ENCODE measurements around the gene CZIB. TPM values are rescaled to one million over a fixed set of nuclear protein-coding genes. Genes with fewer than 3 reads are reported as not detected.
A peak's percentile ranks its signal among the peaks of the same experiment; 100 is the strongest.

The CZIB gene
- total and polyA plus RNA-seq, 2 of the 8 experiments (the other 6 are each of a cell fraction or from before 2014, with no cell fraction given): 46.5 to 48.0 TPM

- TF ChIP-seq RAD21 (IDR thresholded peaks at IDR 0.05 in 1 of 2, conservative IDR thresholded peaks at IDR 0.05 in 1 of 2; ENCODE audit: low read depth in 2 of 2, low read length in 2 of 2) (peak; percentile 3 to 25; a peak in 1 of 4 replicates), SP1 (IDR thresholded peaks at IDR 0.05; ENCODE audit: low read depth, low read length) (no peak)
- H3K9ac ChIP-seq (replicated peaks in 1 of 4; ENCODE audit: extremely low read depth in 1 of 4, low read depth in 3 of 4, low read length in 3 of 4): no peak overlapping the region
- WGBS, 2 experiments (ENCODE audit: extremely low coverage in 1 of 2, insufficient coverage in 1 of 2, insufficient read length in 1 of 2, insufficient replicate concordance in 2 of 2, low coverage in 1 of 2, low lambda C conversion rate in 2 of 2, missing lambda C conversion rate in 1 of 2): 86% methylated on average over 10 of the region's 10 CpGs; no CpG with 5 or more reads in 1 of the 2 experiments
- no peak overlapping the region for H4K8ac ChIP-seq (ENCODE audit: extremely low read depth, insufficient read depth, low read length)
- H4K5ac ChIP-seq (ENCODE audit: insufficient read length, low read depth, low read length): no peak overlapping the region
- no peak overlapping the region for H2AFZ ChIP-seq (ENCODE audit: low read length)
- no peak overlapping the region for H3K4me3 ChIP-seq (ENCODE audit: extremely low read depth in 1 of 4, insufficient read depth in 2 of 4, low read depth in 3 of 4, low read length in 4 of 4)
- DNase-seq (ENCODE audit: low read depth in 1 of 2, low spot score in 2 of 2) (no peak), FAIRE-seq (no peak)
- H4K20me1 ChIP-seq (replicated peaks in 1 of 2; ENCODE audit: control insufficient read depth in 1 of 2, insufficient read depth in 2 of 2, low read length in 2 of 2): no peaks in the 10 kb centered on the region
- H2BK120ac ChIP-seq (replicated peaks; ENCODE audit: low read depth, low read length): no peak overlapping the region
- ChIA-PET CTCF (ENCODE audit: partially characterized antibody) (interaction anchor here (0.5 to 7.6 kb wide), 7 partner anchors 9 to 356 kb away, joined by 3 to 51 read pairs (median 3); no protein-coding TSS in a partner anchor), POLR2A (ENCODE audit: partially characterized antibody) (interaction anchor here (1.0 to 1.2 kb wide), 2 partner anchors 10 to 39 kb away, joined by 3 read pairs; no protein-coding TSS in a partner anchor)
- no peaks in the 10 kb centered on the region for H3K79me1 ChIP-seq (ENCODE audit: low read depth, low read length)
- H3K4me1 ChIP-seq (replicated peaks in 1 of 4; ENCODE audit: control insufficient read depth in 3 of 4, insufficient read depth in 4 of 4, low read length in 3 of 4): peaks cover 0 to 5% (median 1%) of the 10 kb centered on the region in 4 experiments; a peak in 4 of 7 replicates
- no peak overlapping the region for H2BK5ac ChIP-seq (ENCODE audit: low read depth, low read length)
- no peak overlapping the region for H4K91ac ChIP-seq (replicated peaks; ENCODE audit: insufficient read length, low read length)
- H3K4me2 ChIP-seq (ENCODE audit: insufficient read depth in 1 of 2, low read depth in 2 of 2, low read length in 2 of 2): no peak overlapping the region
- no peak overlapping the region for H3K4ac ChIP-seq (replicated peaks; ENCODE audit: insufficient read length, low read depth, low read length)
- no peaks in the 10 kb centered on the region; a peak in 2 of 7 replicates for H3K27me3 ChIP-seq (replicated peaks in 1 of 4; ENCODE audit: control insufficient read depth in 3 of 4, extremely low read depth in 1 of 4, insufficient read depth in 3 of 4, low read length in 3 of 4)
- no peaks in the 10 kb centered on the region for H3K36me3 ChIP-seq (ENCODE audit: control insufficient read depth in 2 of 4, insufficient read depth in 4 of 4, low read length in 3 of 4)
- no peaks in the 10 kb centered on the region for H3K79me2 ChIP-seq (ENCODE audit: control insufficient read depth in 1 of 2, insufficient read depth in 2 of 2, low read length in 2 of 2)
- no peak overlapping the region for H3K18ac ChIP-seq (ENCODE audit: extremely low read depth, low read length)
- H3K27ac ChIP-seq (ENCODE audit: low read depth, low read length): no peak overlapping the region
- no peak overlapping the region for H2BK20ac ChIP-seq (ENCODE audit: low read length)
- H2BK15ac ChIP-seq (ENCODE audit: low read length): peak overlapping the region; percentile 51; the same call in 1 of the 2 replicates
- H3K14ac ChIP-seq (ENCODE audit: insufficient read length): no peak overlapping the region
- no peaks in the 10 kb centered on the region for H3K9me3 ChIP-seq (ENCODE audit: insufficient read depth in 2 of 2, low read depth in 1 of 2, low read length in 1 of 2)
- peaks cover 2% of the 10 kb centered on the region; the same call in 1 of the 2 replicates for H3K23me2 ChIP-seq (ENCODE audit: low read depth, low read length)
- no peak overlapping the region for H3K56ac ChIP-seq (replicated peaks; ENCODE audit: insufficient read length, low read depth, low read length)
- H2AK5ac ChIP-seq (ENCODE audit: low read depth, low read length): no peak overlapping the region
- H3K23ac ChIP-seq (ENCODE audit: insufficient read length): no peak overlapping the region
- no peak overlapping the region for H2BK12ac ChIP-seq (ENCODE audit: low read depth, low read length)
Observed at GRCh38 chr1:53176452-53177208, 43.8 kb downstream of the CZIB start.
